Neutrophil (primary cell): Measurements from ENCODE around the gene RPS6KB1.
"Not testable (repeated sequence)": the region's sequence is repeated elsewhere in the genome, so short reads cannot be mapped to it uniquely, and the experiment has no call there.

Experiments
- H3K27ac ChIP-seq: fragments of 200-600 bp; sonication (generic); 2 replicates; pipeline ENCODE4 v1.5.1; 2016; ENCODE audit warnings: mild to moderate bottlenecking, moderate library complexity
- H3K27me3 ChIP-seq: fragments of 200-600 bp; sonication (generic); 2 replicates; pipeline ENCODE4 v1.6.0; 2016; ENCODE audit warnings: mild to moderate bottlenecking
- H3K36me3 ChIP-seq: fragments of 200-600 bp; sonication (generic); 2 replicates; pipeline ENCODE4 v1.5.1; 2017
- H3K4me1 ChIP-seq, 2 experiments: fragments of 200-600 bp in 1 of 2; sonication (generic) in 1 of 2; 1 replicate in 1 of 2; 2 replicates in 1 of 2; pipeline versions ENCODE4 v1.5.1 to v1.6.1; 2013 to 2016; ENCODE audit warnings: low read depth in 1 of 2, low read length in 1 of 2, mild to moderate bottlenecking in 1 of 2, moderate library complexity in 1 of 2; ENCODE audit not compliant: control insufficient read depth in 1 of 2, insufficient read depth in 1 of 2
- H3K4me3 ChIP-seq, 2 experiments: fragments of 200-600 bp in 1 of 2; sonication (generic) in 1 of 2; 1 replicate in 1 of 2; 2 replicates in 1 of 2; pipeline ENCODE4 v1.5.1; 2013 to 2016; ENCODE audit warnings: low read depth in 1 of 2, low read length in 1 of 2, mild to moderate bottlenecking in 1 of 2, moderate library complexity in 1 of 2
- H3K9me3 ChIP-seq: fragments of 200-600 bp; sonication (generic); 2 replicates; pipeline ENCODE4 v1.5.1; 2016
- TF ChIP-seq, protein P1 (sequence below): fragments of 200-600 bp; sonication (generic); IDR thresholded peaks from 2 replicates; pipeline ENCODE4 v1.5.1; 2016; ENCODE audit warnings: antibody characterized with exemption

RPS6KB1 gene

DNA sequence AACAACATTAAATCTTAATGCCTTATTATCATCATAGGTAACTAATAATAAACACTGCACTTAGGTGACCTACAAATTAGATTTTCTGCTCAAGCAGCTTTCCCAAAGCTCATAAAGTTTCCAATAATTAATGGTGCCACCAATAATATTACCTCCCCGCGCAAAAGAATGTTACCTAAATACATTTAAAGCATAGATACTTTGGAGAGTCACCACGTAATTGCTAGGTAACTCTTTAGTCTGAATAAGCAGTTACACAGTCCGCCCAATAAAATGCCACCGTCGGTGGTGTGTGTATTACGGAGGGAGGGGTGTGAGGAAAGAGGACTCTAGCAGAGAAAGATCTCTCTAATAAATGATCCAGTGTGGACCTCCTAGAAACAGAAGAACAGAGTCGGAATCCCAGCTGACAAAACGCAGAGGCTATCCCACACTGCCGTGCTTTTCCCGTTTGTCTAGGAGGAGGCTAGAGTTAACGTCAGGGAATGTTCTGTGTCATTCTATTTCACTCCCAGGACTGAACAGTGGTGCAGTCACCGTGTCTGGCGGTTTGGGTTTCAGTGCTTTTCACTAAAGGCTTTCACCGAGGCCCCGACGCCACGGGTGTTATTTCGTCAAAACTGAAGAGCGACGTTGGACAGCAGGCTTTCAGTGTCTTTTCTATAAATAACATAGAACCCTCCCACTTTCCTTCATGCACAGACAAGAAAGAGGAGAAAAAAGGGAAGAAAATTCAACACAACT lies 71.0 kb downstream of the RPS6KB1 start:
- Histone ChIP-seq H3K4me1 (peaks cover 20 to 23% of the 10 kb centered on the region in 2 experiments), H3K36me3 (peaks cover 15% of the 10 kb centered on the region), H3K9me3 (no peaks in the 10 kb centered on the region), H3K27me3 (no peaks in the 10 kb centered on the region), H3K27ac (peak overlapping the region; percentile 88), H3K4me3 (peak overlapping the region; percentile 71 to 92)
- TF ChIP-seq, protein P1, sequence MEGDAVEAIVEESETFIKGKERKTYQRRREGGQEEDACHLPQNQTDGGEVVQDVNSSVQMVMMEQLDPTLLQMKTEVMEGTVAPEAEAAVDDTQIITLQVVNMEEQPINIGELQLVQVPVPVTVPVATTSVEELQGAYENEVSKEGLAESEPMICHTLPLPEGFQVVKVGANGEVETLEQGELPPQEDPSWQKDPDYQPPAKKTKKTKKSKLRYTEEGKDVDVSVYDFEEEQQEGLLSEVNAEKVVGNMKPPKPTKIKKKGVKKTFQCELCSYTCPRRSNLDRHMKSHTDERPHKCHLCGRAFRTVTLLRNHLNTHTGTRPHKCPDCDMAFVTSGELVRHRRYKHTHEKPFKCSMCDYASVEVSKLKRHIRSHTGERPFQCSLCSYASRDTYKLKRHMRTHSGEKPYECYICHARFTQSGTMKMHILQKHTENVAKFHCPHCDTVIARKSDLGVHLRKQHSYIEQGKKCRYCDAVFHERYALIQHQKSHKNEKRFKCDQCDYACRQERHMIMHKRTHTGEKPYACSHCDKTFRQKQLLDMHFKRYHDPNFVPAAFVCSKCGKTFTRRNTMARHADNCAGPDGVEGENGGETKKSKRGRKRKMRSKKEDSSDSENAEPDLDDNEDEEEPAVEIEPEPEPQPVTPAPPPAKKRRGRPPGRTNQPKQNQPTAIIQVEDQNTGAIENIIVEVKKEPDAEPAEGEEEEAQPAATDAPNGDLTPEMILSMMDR, result no peak

DNA sequence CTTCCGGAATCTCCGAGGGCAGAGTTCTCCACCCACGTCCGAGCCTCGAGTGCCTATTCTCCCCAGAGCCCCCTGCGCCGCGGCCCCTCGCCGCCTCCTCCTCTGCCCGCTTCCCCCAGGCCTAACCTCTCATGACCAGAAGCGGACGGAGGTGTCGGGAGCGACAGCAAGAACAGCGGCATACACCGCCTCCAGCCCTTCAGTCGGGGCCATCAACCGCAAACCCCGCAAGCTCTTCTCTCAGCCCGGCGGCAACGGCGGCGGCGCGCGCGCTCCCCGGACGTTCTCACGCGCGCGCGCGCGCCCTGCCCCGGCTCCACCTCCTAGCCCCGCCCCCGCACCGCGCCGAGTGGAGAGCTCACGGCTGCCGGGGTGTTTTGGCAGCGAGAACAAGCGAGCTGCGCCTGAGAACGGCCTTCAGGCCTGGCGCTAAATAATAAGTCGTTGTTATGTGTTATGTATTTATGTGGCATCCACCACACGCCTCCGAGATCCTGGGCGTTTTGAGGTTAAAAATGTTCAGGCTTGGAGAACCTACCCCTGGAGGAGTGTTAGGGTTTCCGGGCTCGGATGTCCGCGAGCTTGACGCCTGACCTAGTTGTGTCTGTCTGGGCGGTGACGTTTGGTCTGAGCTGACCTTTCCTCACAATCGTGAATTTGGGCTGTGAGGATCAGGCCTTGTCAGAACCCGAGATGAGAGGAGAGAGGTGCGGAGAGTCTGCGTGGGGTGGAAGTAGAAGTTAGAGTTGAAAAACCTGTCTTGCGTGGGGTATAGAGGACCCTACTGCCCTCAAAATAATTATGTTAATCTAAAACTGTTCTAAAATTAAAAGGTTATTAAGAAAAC lies 71.8 kb downstream of the RPS6KB1 start, which contains the start of gene RNFT1:
Gene RNFT1 (minus strand): TSS at position 259 of the 847 bp plus-strand sequence. CDS start 77 bp downstream, at position 182.
- Histone ChIP-seq H3K9me3 (no peaks in the 10 kb centered on the region), H3K4me3 (peak within 1 kb of the TSS; percentile 71 to 92), H3K36me3 (peaks cover 8% of the 10 kb centered on the region), H3K27me3 (no peaks in the 10 kb centered on the region), H3K27ac (peak within 1 kb of the TSS; percentile 88), H3K4me1 (peaks cover 20 to 23% of the 10 kb centered on the region in 2 experiments)
- TF ChIP-seq, protein P1, result no peak

DNA sequence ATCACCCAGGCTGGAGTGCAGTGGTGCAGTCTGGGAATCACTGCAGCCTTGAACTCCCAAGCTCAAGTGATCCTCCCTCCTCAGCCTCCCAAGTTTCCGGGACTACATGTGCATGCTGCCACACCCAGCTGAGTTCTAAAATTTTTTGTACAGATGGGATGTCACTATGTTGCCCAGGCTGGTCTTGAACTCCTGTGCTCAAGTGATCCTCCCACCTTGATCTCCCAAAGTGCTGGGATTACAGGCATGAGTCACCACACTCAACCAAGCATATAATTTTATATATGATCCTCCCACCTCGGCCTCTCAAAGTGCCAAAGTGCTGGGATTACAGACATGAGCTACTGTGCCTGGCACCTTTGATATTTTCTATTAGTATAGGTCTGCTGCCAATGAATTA lies 78.8 kb downstream of the RPS6KB1 start:
- not testable (repeated sequence) for H3K27me3 ChIP-seq, H3K4me1 ChIP-seq, H3K36me3 ChIP-seq, H3K4me3 ChIP-seq, H3K27ac ChIP-seq, H3K9me3 ChIP-seq

DNA sequence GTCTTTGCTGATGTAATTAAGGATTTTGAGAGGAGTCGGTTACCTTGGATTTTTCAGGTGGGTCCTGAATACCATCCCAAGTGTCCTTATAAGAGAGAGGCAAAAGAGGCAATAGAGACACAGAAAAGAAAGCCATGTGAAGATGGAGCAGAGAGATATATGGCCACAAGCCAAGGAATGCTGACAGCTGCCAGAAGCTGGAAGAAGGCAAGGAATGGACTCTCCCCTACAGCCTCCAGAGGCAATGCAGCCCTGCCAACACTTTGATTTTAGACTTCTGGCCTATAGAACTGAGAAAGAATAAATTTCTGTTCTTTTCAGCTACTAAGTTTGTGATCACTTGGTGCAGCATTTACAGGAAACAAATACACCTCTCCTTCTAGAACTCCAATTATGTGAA lies 79.9 kb downstream of the RPS6KB1 start:
- Histone ChIP-seq H3K4me3 (no peak overlapping the region), H3K4me1 (no peaks in the 10 kb centered on the region), H3K9me3 (no peaks in the 10 kb centered on the region), H3K27ac (no peak overlapping the region), H3K36me3 (no peaks in the 10 kb centered on the region), H3K27me3 (no peaks in the 10 kb centered on the region)
- TF ChIP-seq, protein P1, result no peak

DNA sequence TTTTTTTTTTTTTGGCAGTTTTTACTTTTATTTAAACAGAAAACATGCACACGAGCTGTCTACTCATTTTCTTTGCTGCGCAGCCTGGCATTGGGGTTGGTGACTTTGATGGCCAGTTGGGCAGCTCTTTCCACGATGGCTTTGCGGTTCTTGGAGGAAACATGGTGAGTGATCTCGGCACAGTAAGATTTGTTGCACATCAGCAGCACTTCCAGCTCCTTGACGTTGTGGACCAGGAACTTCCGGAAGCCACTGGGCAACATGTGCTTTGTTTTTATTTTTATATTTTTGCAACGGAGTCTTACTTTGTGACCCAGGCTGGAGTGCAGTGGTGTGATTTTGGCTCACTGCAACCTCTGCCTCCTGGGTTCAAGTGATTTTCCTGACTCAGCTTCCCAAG lies 80.6 kb downstream of the RPS6KB1 start:
- not testable (repeated sequence) for H3K27me3 ChIP-seq, H3K36me3 ChIP-seq, H3K9me3 ChIP-seq, H3K4me1 ChIP-seq, H3K4me3 ChIP-seq, H3K27ac ChIP-seq

DNA sequence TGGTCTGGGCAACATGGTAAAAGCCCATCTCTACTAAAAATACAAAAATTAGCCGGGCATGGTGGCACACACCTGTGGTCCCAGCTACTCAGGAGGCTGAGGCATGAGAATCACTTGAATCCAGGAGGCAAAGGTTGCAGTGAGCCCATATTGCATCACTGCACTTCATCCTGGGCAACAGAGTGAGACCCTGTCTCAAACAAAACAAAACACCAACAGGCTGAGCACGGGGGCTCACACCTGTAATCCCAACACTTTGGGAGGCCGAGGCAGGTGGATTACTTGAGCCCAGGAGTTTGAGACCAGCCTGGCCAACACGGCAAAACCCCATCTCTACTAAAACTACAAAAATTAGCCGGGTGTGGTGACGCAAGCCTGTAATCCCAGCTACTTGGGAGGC lies 82.2 kb downstream of the RPS6KB1 start:
- H3K27me3 ChIP-seq, H3K27ac ChIP-seq, H3K36me3 ChIP-seq, H3K9me3 ChIP-seq, H3K4me1 ChIP-seq, H3K4me3 ChIP-seq: not testable (repeated sequence)

DNA sequence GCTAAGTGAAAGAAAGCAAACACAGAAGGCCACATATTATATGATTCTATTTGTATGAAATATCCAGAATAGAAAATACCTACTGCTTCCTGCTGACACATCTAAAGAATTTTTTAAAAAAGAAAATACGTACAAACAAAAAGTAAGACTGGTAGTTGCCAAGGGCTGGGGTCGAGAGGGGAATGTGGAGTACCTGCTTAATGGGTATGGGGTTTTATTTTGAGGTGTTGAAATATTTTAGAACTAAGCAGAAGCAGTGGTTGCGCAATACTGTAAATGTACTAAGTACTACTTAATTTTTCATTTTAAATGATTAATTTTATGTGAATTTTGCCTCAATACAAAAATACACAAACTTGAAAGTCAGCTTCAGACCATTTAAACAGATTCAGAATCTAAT lies 103.7 kb downstream of the RPS6KB1 start:
- H3K4me1 ChIP-seq, H3K27ac ChIP-seq, H3K27me3 ChIP-seq, H3K36me3 ChIP-seq, H3K4me3 ChIP-seq, H3K9me3 ChIP-seq: not testable (repeated sequence)
